OCI-LY7 (cell line): ENCODE results near the gene C2orf81.

Source experiments
- CTCF ChIP-seq: fragments of 200-600 bp; sonication (generic); conservative IDR thresholded peaks from 2 replicates; pipeline ENCODE4 v1.5.1; 2014; ENCODE audit warnings: mild to moderate bottlenecking, antibody characterized with exemption, low read length, moderate library complexity, mixed read lengths
- EZH2phosphoT487 ChIP-seq: fragments of 200-600 bp; sonication (generic); IDR thresholded peaks from 2 replicates; pipeline ENCODE4 v1.6.1; 2018; ENCODE audit warnings: low read depth, borderline replicate concordance, mild to moderate bottlenecking, mixed run types, antibody characterized with exemption, low read length, moderate library complexity, mixed read lengths

- no peak for TF ChIP-seq CTCF
- TF ChIP-seq EZH2phosphoT487: no peak
Measured at GRCh38 chr2:74419345-74419744, 2.1 kb downstream of the C2orf81 start.
